Heart left ventricle (tissue), 16 donors: Measurements from ENCODE around the gene RAB5A. TPM values are rescaled to one million over a fixed set of nuclear protein-coding genes. Genes with fewer than 3 reads are reported as not detected.

Experiments used
- ATAC-seq, 4 donors: fragments of 200-7000 bp; cut with Tn5 transposase; one replicate each; pipeline ENCODE4 v1.9.1; 2020 to 2022; ENCODE audit warnings: moderate library complexity in 4 of 4, mild to moderate bottlenecking in 3 of 4, moderate number of reproducible peaks in 1 of 4
- DNase-seq, 5 donors: peaks; one replicate each; pipeline ENCODE4 v3.0.0-alpha.2; 2020
- H3K27ac ChIP-seq, 12 donors: fragments of 200-600 bp; sonication (generic) in 4 of 12; one replicate each; pipeline versions ENCODE4 v1.5.0 to v1.8.0; 2016 to 2022; ENCODE audit warnings: mild to moderate bottlenecking in 2 of 12
- H3K27me3 ChIP-seq, 9 donors: fragments of 200-600 bp; sonication (generic) in 2 of 9; one replicate each; pipeline versions ENCODE4 v1.5.1 to v1.8.0; 2016 to 2022; ENCODE audit warnings: mild to moderate bottlenecking in 3 of 9
- H3K36me3 ChIP-seq, 9 donors: fragments of 200-600 bp; sonication (generic) in 2 of 9; one replicate each; pipeline versions ENCODE4 v1.5.0 to v1.8.0; 2018 to 2022; ENCODE audit warnings: mild to moderate bottlenecking in 2 of 9
- H3K4me1 ChIP-seq, 12 donors: fragments of 200-600 bp; sonication (generic) in 4 of 12; one replicate each; pipeline versions ENCODE4 v1.5.0 to v1.8.0; 2016 to 2022; ENCODE audit warnings: mild to moderate bottlenecking in 3 of 12
- H3K4me3 ChIP-seq, 12 donors: fragments of 200-600 bp; sonication (generic) in 4 of 12; one replicate each; pipeline versions ENCODE4 v1.5.0 to v1.8.0; 2017 to 2022; ENCODE audit warnings: mild to moderate bottlenecking in 9 of 12, moderate library complexity in 4 of 12
- H3K9me3 ChIP-seq, 12 donors: fragments of 200-600 bp; sonication (generic) in 4 of 12; one replicate each; pipeline versions ENCODE4 v1.5.0 to v1.8.0; 2016 to 2022; ENCODE audit warnings: mild to moderate bottlenecking in 1 of 12
- CTCF ChIP-seq, 12 donors: fragments of 200-600 bp; sonication (generic) in 4 of 12; IDR thresholded peaks; one replicate each; pipeline versions ENCODE4 v1.5.0 to v1.8.0; 2018 to 2022; ENCODE audit warnings: antibody characterized with exemption in 12 of 12, mild to moderate bottlenecking in 5 of 12
- POLR2A ChIP-seq, 2 donors: fragments of 450-650 bp; IDR thresholded peaks; one replicate each; pipeline ENCODE4 v1.6.1; 2017; ENCODE audit warnings: antibody characterized with exemption in 2 of 2, mild to moderate bottlenecking in 2 of 2, moderate library complexity in 2 of 2
- WGBS, 4 donors: extraction: QIAGEN DNeasy Blood & Tissue Kit in 2 of 4; methylation state at CpG; one replicate each; pipeline versions ENCODE4 v1.1.5 to v1.1.7; 2013 to 2018; 5-methylcytosine and 5-hydroxymethylcytosine counted together
- intact Hi-C, 10 donors: fragments of 100-400 bp; cut with DNase I; formaldehyde crosslinking; loops; one replicate each; pipeline versions ENCODE4 v1.11.1 to v1.14.2; 2022
- polyA plus RNA-seq, 2 donors: library from polyadenylated mRNA; stranded (reverse); fragments of 200-250 nt; gene quantifications; one replicate each; pipeline ENCODE4 v1.2.3, GENCODE V29; 2013
- total RNA-seq, 9 donors: library from RNA; depleted of rRNA in 2 of 9; stranded (reverse); fragments of >200 nt in 2 of 9; fragmentation: NEBNext Ultra II Directional in 3 of 9; extraction: Animal tissue kit (Norgen Biotek cat#: 25700) in 3 of 9; gene quantifications; one replicate each; pipeline versions ENCODE4 v1.1.0 to v1.2.4, GENCODE V29; 2016 to 2023
- donor health status: ischemic (EF 13 %, LVEDD 7.1; RV severe dilation, severe dysfunction).
- donor health status: healthy with polysubstance abuse.
- donor health status: DM: no; HTN: yes; CAD: no.
- donor health status: DM: no; HTN: no; CAD: no.
- donor health status: ischemic (EF 25% LVEDD 6.9; RV normal size, moderate dysfunction).
- donor health status: ischemic (EF 25% LVEDD 5.7; RV mildly dilated, moderate dysfunction).
- donor health status: healthy.
- donor health status: DM: yes; HTN: yes; CAD: no.
- donor health status: ischemic (EF 35%, LVEDD 5.7; RV mildly dilated, moderate dysfunction).
- donor health status: nonischemic (EF 11% LVEDD 7.7; RV severe dilation, severe dysfunction).
- donor health status: DM: yes; HTN: yes; CAD: no.
- donor health status: PGD.
- donor health status: ischemic (EF 29% LVEDD 5.4; RV normal size, mild dysfunction).
- donor health status: nonischemic (EF 23%, LVEDD 6.1; RV moderate dilation, normal function).

The RAB5A gene
- total and polyA plus RNA-seq, 11 donors = 30.3 to 74.0 (median 61.4) TPM

GRCh38 chr3:19959505-19959904, 12.6 kb downstream of the RAB5A start:
- no peak overlapping the region for H3K4me3 ChIP-seq
- no peaks in the 10 kb centered on the region for H3K9me3 ChIP-seq
- ATAC-seq = no peak
- H3K27me3 ChIP-seq = no peaks in the 10 kb centered on the region
- TF ChIP-seq CTCF (IDR thresholded peaks at IDR 0.05) = no peak
- no peak for TF ChIP-seq POLR2A (IDR thresholded peaks at IDR 0.05)
- no peak overlapping the region for H3K27ac ChIP-seq
- intact Hi-C loops = loop anchor here in 1 of 10 donors (10.0 kb wide), 1 partner anchor 225 kb away; the partner anchor contains the start of gene SGO1
- no peak for DNase-seq
- H3K36me3 ChIP-seq = peaks cover 0 to 57% (median 18%) of the 10 kb centered on the region in 9 donors
- H3K4me1 ChIP-seq = peaks cover 0 to 42% (median 26%) of the 10 kb centered on the region in 12 donors
- 69 to 72% (median 71%) methylated on average over 4 of the region's 4 CpGs for WGBS, 4 donors

- no peak overlapping the region for H3K4me3 ChIP-seq
- H3K27me3 ChIP-seq = no peaks in the 10 kb centered on the region
- WGBS, 4 donors = 74 to 82% (median 77%) methylated on average over 4 of the region's 4 CpGs
- intact Hi-C loops = no loop called here
- TF ChIP-seq POLR2A (IDR thresholded peaks at IDR 0.05) (no peak), CTCF (IDR thresholded peaks at IDR 0.05) (no peak)
- no peak for ATAC-seq
- H3K36me3 ChIP-seq = peaks cover 0 to 48% (median 8%) of the 10 kb centered on the region in 9 donors
- H3K27ac ChIP-seq = no peak overlapping the region
- no peak for DNase-seq
- peaks cover 0 to 38% (median 16%) of the 10 kb centered on the region in 12 donors for H3K4me1 ChIP-seq
- no peaks in the 10 kb centered on the region for H3K9me3 ChIP-seq
Measured at GRCh38 chr3:19960696-19961095, 13.8 kb downstream of the RAB5A start.

- TF ChIP-seq CTCF (IDR thresholded peaks at IDR 0.05) (no peak), POLR2A (IDR thresholded peaks at IDR 0.05) (no peak)
- intact Hi-C loops = no loop called here
- Histone ChIP-seq H3K4me3 (no peak overlapping the region), H3K27ac (no peak overlapping the region), H3K9me3 (no peaks in the 10 kb centered on the region), H3K27me3 (no peaks in the 10 kb centered on the region), H3K4me1 (peaks cover 0 to 37% (median 14%) of the 10 kb centered on the region in 12 donors), H3K36me3 (peaks cover 0 to 35% (median 0%) of the 10 kb centered on the region in 9 donors)
- WGBS, 4 donors = 64 to 76% (median 73%) methylated on average over 4 of the region's 4 CpGs
- DNase-seq (no peak), ATAC-seq (peak in 3 of 4 donors; percentile 72 to 85 (median 76))
Measured at GRCh38 chr3:19961960-19962359, 15.1 kb downstream of the RAB5A start.

GRCh38 chr3:19967208-19967607, 20.3 kb downstream of the RAB5A start:
- WGBS, 4 donors = 84 to 91% (median 89%) methylated on average over 6 of the region's 6 CpGs
- Histone ChIP-seq H3K36me3 (peaks cover 0 to 9% (median 0%) of the 10 kb centered on the region in 9 donors), H3K4me1 (peaks cover 0 to 43% (median 23%) of the 10 kb centered on the region in 12 donors), H3K4me3 (no peak overlapping the region), H3K27ac (no peak overlapping the region), H3K27me3 (no peaks in the 10 kb centered on the region), H3K9me3 (no peaks in the 10 kb centered on the region)
- TF ChIP-seq POLR2A (IDR thresholded peaks at IDR 0.05) (no peak), CTCF (IDR thresholded peaks at IDR 0.05) (no peak)
- DNase-seq = no peak
- no peak for ATAC-seq
- intact Hi-C loops = no loop called here
